WTC11 (cell line): ENCODE results near the gene SGCA. TPM values are rescaled to one million over a fixed set of nuclear protein-coding genes. Genes with fewer than 3 reads are reported as not detected.

ENCODE experiments used
- ATAC-seq: fragments of 200-7000 bp; cut with Tn5 transposase; 2 replicates; pipeline ENCODE4 v1.10.0; 2021; ENCODE audit warnings: mild to moderate bottlenecking, moderate library complexity
- CTCF ChIA-PET: fragments of 300-600 bp; sonication (Branson Sonifier 250); formaldehyde crosslinking; loops from one replicate; lab custom pipeline; 2021; ENCODE audit warnings: antibody characterized with exemption; lab: Charles Lee
- POLR2A ChIA-PET: fragments of 350-600 bp; sonication (Branson Sonifier 250); formaldehyde crosslinking; loops from one replicate; lab custom pipeline; 2021; ENCODE audit warnings: antibody characterized with exemption; lab: Charles Lee
- DNase-seq: peaks from one replicate; pipeline ENCODE4 v3.0.0; 2021; ENCODE audit warnings: low spot score
- H3K27ac Mint-ChIP-seq: 2 replicates; pipeline ENCODE4 v1.8.0; 2021; ENCODE audit warnings: mixed read lengths
- H3K27me3 Mint-ChIP-seq: 2 replicates; pipeline ENCODE4 v1.8.0; 2021; ENCODE audit warnings: low read depth, mild to moderate bottlenecking, moderate library complexity, mixed read lengths
- H3K36me3 Mint-ChIP-seq: 2 replicates; pipeline ENCODE4 v1.8.0; 2021; ENCODE audit warnings: mixed read lengths
- H3K4me1 Mint-ChIP-seq: 2 replicates; pipeline ENCODE4 v1.8.0; 2022; ENCODE audit warnings: mixed read lengths
- H3K4me3 Mint-ChIP-seq: 2 replicates; pipeline ENCODE4 v1.8.0; 2021; ENCODE audit warnings: mild to moderate bottlenecking, moderate library complexity, mixed read lengths
- H3K9me3 Mint-ChIP-seq: 2 replicates; pipeline ENCODE4 v1.8.0; 2021; ENCODE audit warnings: mixed read lengths
- ATF1 ChIP-seq: sonication (generic); formaldehyde crosslinking; IDR thresholded peaks from 2 replicates; pipeline ENCODE4 v1.8.1; 2023; ENCODE audit warnings: mild to moderate bottlenecking, moderate library complexity, missing genetic modification reagents
- CREM ChIP-seq: sonication (generic); formaldehyde crosslinking; IDR thresholded peaks from 2 replicates; pipeline ENCODE4 v1.8.1; 2022; ENCODE audit warnings: mild to moderate bottlenecking, missing genetic modification reagents, moderate library complexity
- EMX1 ChIP-seq: fragments of 250-450 bp; sonication (Bioruptor Pico); IDR thresholded peaks from 2 replicates; pipeline ENCODE4 v1.8.0; 2021; ENCODE audit warnings: mild to moderate bottlenecking
- ETV6 ChIP-seq: sonication (generic); formaldehyde crosslinking; IDR thresholded peaks from 2 replicates; pipeline ENCODE4 v1.8.1; 2022; ENCODE audit warnings: mild to moderate bottlenecking, missing genetic modification reagents
- GTF2I ChIP-seq: fragments of 250-450 bp; sonication (Bioruptor Pico); conservative IDR thresholded peaks from 2 replicates; pipeline ENCODE4 v1.4.0; 2021; ENCODE audit warnings: mild to moderate bottlenecking
- JUN ChIP-seq: sonication (generic); formaldehyde crosslinking; IDR thresholded peaks from 2 replicates; pipeline ENCODE4 v1.8.0; 2023; ENCODE audit warnings: mild to moderate bottlenecking, missing genetic modification reagents
- NR1H2 ChIP-seq: sonication (generic); formaldehyde crosslinking; IDR thresholded peaks from 2 replicates; pipeline ENCODE4 v1.9.0; 2021; ENCODE audit warnings: mild to moderate bottlenecking, moderate library complexity, missing genetic modification reagents
- SMAD3 ChIP-seq: sonication (generic); formaldehyde crosslinking; IDR thresholded peaks from 2 replicates; pipeline ENCODE4 v1.8.0; 2022; ENCODE audit warnings: missing genetic modification reagents, mild to moderate bottlenecking, borderline replicate concordance
- ZNF317 ChIP-seq: sonication (generic); formaldehyde crosslinking; IDR thresholded peaks from 2 replicates; pipeline ENCODE4 v1.8.1; 2023; ENCODE audit warnings: low read depth, mild to moderate bottlenecking, moderate library complexity, missing genetic modification reagents, borderline replicate concordance
- total RNA-seq: library from RNA; stranded (reverse); gene quantifications from 3 replicates; pipeline ENCODE4 v1.2.3, GENCODE V29; 2021
- TF ChIP-seq, protein P1 (sequence below): sonication (generic); formaldehyde crosslinking; IDR thresholded peaks from 2 replicates; pipeline ENCODE4 v1.8.0; 2023; ENCODE audit warnings: mild to moderate bottlenecking, missing genetic modification reagents
- TF ChIP-seq, protein P2 (sequence below): sonication (generic); formaldehyde crosslinking; IDR thresholded peaks from 2 replicates; pipeline ENCODE4 v1.8.1; 2023; ENCODE audit warnings: mild to moderate bottlenecking, missing genetic modification reagents
- TF ChIP-seq, protein P3 (sequence below): sonication (generic); formaldehyde crosslinking; IDR thresholded peaks from 2 replicates; pipeline ENCODE4 v1.8.1; 2023; ENCODE audit warnings: mild to moderate bottlenecking, moderate library complexity, missing genetic modification reagents
- TF ChIP-seq, protein P4 (sequence below): sonication (generic); formaldehyde crosslinking; conservative IDR thresholded peaks from 2 replicates; pipeline ENCODE4 v1.8.1; 2022; ENCODE audit warnings: mild to moderate bottlenecking, missing genetic modification reagents
- TF ChIP-seq, protein P5 (sequence below): sonication (generic); formaldehyde crosslinking; IDR thresholded peaks from 2 replicates; pipeline ENCODE4 v1.8.1; 2023; ENCODE audit warnings: mild to moderate bottlenecking, missing genetic modification reagents
- TF ChIP-seq, protein P6 (sequence below): sonication (generic); formaldehyde crosslinking; IDR thresholded peaks from 2 replicates; pipeline ENCODE4 v1.8.1; 2022; ENCODE audit warnings: missing genetic modification reagents, borderline replicate concordance

SGCA gene
- total RNA-seq, 1 experiment from 2014 or later: 1.0 TPM

DNA sequence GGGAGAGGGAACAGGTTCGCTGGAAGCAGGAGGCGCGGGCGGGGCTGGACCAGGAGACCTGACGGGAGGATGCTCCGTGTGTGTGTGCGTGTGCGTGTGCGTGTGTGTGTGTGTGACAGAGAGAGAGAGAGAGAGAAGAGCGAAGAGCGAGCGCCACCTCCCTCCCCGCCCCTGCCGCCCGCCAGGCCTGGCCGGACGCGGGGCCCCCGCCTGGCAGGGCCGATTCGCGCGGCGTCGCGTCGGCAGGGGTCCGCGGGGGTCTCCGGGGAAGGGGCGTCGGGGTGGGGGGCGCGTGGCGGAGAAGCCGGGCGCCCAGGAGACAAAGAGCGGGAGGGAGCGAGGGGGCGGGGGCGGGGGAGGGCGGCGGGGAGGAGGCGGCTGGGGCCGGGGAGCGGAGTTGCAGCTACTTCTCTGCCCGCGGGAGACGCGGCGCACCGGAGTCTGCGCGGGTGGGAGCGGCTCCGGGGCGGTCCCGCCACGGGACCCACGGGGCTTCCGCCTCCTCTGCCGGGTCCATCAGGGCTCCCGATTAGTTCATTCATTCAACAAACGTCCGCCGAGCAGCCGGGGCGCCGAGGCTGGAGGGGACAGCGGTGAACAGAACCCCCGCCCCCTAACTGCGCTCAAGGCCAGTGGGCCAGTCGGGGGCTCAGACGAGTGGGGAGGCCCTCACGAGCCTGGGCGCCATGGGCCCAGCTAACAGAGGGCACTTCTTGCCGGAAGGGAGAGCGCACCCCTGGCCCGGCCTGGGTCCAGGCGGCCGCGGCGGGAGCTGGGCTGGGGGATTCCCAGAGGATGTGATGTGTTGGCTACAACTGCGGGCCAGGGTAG, 35.9 kb upstream of the SGCA start, which contains the start of gene SAMD14:
SAMD14 (minus strand) TSS at position 433 of the 831 bp plus-strand sequence. CDS start 5,201 bp downstream, outside the sequence.
- Mint-ChIP-seq H3K9me3 (no peaks in the 10 kb centered on the region), H3K27me3 (peaks cover 26% of the 10 kb centered on the region), H3K4me3 (peak within 1 kb of the TSS; percentile 97), H3K4me1 (peaks cover 48% of the 10 kb centered on the region), H3K36me3 (no peaks in the 10 kb centered on the region), H3K27ac (no peak within 1 kb of the TSS)
- ATAC-seq: peak; percentile 16
- TF ChIP-seq, protein P1, sequence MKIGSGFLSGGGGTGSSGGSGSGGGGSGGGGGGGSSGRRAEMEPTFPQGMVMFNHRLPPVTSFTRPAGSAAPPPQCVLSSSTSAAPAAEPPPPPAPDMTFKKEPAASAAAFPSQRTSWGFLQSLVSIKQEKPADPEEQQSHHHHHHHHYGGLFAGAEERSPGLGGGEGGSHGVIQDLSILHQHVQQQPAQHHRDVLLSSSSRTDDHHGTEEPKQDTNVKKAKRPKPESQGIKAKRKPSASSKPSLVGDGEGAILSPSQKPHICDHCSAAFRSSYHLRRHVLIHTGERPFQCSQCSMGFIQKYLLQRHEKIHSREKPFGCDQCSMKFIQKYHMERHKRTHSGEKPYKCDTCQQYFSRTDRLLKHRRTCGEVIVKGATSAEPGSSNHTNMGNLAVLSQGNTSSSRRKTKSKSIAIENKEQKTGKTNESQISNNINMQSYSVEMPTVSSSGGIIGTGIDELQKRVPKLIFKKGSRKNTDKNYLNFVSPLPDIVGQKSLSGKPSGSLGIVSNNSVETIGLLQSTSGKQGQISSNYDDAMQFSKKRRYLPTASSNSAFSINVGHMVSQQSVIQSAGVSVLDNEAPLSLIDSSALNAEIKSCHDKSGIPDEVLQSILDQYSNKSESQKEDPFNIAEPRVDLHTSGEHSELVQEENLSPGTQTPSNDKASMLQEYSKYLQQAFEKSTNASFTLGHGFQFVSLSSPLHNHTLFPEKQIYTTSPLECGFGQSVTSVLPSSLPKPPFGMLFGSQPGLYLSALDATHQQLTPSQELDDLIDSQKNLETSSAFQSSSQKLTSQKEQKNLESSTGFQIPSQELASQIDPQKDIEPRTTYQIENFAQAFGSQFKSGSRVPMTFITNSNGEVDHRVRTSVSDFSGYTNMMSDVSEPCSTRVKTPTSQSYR (CRISPR knock-in tag): no peak
- TF ChIP-seq, protein P2, sequence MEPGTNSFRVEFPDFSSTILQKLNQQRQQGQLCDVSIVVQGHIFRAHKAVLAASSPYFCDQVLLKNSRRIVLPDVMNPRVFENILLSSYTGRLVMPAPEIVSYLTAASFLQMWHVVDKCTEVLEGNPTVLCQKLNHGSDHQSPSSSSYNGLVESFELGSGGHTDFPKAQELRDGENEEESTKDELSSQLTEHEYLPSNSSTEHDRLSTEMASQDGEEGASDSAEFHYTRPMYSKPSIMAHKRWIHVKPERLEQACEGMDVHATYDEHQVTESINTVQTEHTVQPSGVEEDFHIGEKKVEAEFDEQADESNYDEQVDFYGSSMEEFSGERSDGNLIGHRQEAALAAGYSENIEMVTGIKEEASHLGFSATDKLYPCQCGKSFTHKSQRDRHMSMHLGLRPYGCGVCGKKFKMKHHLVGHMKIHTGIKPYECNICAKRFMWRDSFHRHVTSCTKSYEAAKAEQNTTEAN: 0 out of 2 replicates have a peak, but pooled peaks have one; percentile 16
- TF ChIP-seq ZNF317 (CRISPR knock-in tag): no peak
- TF ChIP-seq, protein P3, sequence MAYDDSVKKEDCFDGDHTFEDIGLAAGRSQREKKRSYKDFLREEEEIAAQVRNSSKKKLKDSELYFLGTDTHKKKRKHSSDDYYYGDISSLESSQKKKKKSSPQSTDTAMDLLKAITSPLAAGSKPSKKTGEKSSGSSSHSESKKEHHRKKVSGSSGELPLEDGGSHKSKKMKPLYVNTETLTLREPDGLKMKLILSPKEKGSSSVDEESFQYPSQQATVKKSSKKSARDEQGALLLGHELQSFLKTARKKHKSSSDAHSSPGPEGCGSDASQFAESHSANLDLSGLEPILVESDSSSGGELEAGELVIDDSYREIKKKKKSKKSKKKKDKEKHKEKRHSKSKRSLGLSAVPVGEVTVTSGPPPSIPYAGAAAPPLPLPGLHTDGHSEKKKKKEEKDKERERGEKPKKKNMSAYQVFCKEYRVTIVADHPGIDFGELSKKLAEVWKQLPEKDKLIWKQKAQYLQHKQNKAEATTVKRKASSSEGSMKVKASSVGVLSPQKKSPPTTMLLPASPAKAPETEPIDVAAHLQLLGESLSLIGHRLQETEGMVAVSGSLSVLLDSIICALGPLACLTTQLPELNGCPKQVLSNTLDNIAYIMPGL (CRISPR knock-in tag): 0 out of 2 replicates have a peak, but pooled peaks have one; percentile 10
- no peak for TF ChIP-seq SMAD3 (CRISPR knock-in tag)
- CTCF ChIA-PET: interaction anchor here (0.6 to 3.0 kb wide), 18 partner anchors 10 to 142 kb away, joined by 3 to 22 read pairs (median 4); no protein-coding TSS in a partner anchor
- no peak for DNase-seq
- POLR2A ChIA-PET: interaction anchor here (0.6 to 0.9 kb wide), 2 partner anchors 32 to 46 kb away, joined by 3 to 5 read pairs; no protein-coding TSS in a partner anchor

DNA sequence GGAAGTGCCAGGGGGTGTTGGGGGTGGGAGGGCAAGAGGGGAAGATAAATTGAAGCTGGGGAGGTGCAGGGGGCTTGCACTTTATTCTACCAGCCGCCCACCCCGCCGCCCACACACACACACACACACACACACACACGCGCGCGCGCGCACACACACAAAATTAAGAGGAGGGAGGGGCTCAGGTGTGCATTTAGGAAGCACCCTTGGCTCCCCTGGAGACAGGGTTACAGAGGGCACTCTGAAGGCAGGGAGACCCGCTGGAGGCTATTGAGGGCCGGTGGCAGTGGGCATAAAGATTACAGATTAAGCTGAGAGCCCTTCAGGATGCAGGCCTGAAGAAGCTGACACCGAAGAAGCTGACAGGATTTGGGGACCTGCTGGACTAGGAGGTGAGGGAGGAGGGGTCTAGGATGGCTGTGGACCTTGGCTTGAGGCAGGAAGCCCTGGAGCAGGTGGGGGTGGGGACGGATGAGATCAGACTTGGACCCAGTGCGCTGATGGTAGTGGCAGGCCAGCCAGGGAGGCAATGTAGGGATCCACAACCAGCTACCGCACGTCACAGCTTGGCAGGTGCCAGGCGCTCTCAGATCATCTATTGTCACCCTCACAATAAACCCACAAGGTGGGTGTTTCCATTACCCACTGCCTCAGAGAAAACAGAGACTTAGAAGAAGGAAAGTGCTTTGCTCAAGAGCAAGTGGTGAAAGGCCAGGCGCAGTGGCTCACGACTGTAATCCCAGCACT, 35.1 kb upstream of the SGCA start:
- DNase-seq (no peak), ATAC-seq (peak; percentile 30)
- ChIA-PET POLR2A (interaction anchor here (0.6 to 0.9 kb wide), 3 partner anchors 22 to 47 kb away, joined by 3 to 6 read pairs (median 5); no protein-coding TSS in a partner anchor), CTCF (interaction anchor here (0.6 to 3.0 kb wide), 17 partner anchors 9 to 71 kb away, joined by 3 to 22 read pairs (median 5); no protein-coding TSS in a partner anchor)
- Mint-ChIP-seq H3K27me3 (peaks cover 26% of the 10 kb centered on the region), H3K4me3 (peak overlapping the region; percentile 69), H3K4me1 (peaks cover 51% of the 10 kb centered on the region), H3K27ac (no peak overlapping the region), H3K36me3 (no peaks in the 10 kb centered on the region), H3K9me3 (no peaks in the 10 kb centered on the region)
- TF ChIP-seq, protein P4, sequence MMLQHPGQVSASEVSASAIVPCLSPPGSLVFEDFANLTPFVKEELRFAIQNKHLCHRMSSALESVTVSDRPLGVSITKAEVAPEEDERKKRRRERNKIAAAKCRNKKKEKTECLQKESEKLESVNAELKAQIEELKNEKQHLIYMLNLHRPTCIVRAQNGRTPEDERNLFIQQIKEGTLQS (CRISPR knock-in tag): no peak
- TF ChIP-seq, protein P5, sequence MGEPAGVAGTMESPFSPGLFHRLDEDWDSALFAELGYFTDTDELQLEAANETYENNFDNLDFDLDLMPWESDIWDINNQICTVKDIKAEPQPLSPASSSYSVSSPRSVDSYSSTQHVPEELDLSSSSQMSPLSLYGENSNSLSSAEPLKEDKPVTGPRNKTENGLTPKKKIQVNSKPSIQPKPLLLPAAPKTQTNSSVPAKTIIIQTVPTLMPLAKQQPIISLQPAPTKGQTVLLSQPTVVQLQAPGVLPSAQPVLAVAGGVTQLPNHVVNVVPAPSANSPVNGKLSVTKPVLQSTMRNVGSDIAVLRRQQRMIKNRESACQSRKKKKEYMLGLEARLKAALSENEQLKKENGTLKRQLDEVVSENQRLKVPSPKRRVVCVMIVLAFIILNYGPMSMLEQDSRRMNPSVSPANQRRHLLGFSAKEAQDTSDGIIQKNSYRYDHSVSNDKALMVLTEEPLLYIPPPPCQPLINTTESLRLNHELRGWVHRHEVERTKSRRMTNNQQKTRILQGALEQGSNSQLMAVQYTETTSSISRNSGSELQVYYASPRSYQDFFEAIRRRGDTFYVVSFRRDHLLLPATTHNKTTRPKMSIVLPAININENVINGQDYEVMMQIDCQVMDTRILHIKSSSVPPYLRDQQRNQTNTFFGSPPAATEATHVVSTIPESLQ (CRISPR knock-in tag): no peak
- no peak for TF ChIP-seq GTF2I
- TF ChIP-seq ETV6 (CRISPR knock-in tag): no peak
- TF ChIP-seq SMAD3 (CRISPR knock-in tag): no peak
- no peak for TF ChIP-seq EMX1 (CRISPR knock-in tag)
- no peak for TF ChIP-seq ATF1 (CRISPR knock-in tag)
- TF ChIP-seq, protein P6, sequence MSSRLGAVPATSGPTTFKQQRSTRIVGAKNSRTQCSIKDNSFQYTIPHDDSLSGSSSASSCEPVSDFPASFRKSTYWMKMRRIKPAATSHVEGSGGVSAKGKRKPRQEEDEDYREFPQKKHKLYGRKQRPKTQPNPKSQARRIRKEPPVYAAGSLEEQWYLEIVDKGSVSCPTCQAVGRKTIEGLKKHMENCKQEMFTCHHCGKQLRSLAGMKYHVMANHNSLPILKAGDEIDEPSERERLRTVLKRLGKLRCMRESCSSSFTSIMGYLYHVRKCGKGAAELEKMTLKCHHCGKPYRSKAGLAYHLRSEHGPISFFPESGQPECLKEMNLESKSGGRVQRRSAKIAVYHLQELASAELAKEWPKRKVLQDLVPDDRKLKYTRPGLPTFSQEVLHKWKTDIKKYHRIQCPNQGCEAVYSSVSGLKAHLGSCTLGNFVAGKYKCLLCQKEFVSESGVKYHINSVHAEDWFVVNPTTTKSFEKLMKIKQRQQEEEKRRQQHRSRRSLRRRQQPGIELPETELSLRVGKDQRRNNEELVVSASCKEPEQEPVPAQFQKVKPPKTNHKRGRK: no peak
- TF ChIP-seq NR1H2: no peak
- no peak for TF ChIP-seq CREM (CRISPR knock-in tag)
- TF ChIP-seq JUN (CRISPR knock-in tag): no peak
